Suprapubic skin (tissue), 3 donors: Measurements from ENCODE around the gene MTCL1.

Source experiments
- POLR2A ChIP-seq, 2 donors: fragments of 450-650 bp; IDR thresholded peaks; one replicate each; pipeline ENCODE4 v1.6.1; 2017; ENCODE audit warnings: antibody characterized with exemption in 2 of 2, mild to moderate bottlenecking in 2 of 2, moderate library complexity in 2 of 2
- TF ChIP-seq, protein P1 (sequence below), 2 donors: fragments of 200-600 bp in 1 of 2; fragments of 450-650 bp in 1 of 2; sonication (generic) in 1 of 2; IDR thresholded peaks; one replicate each; pipeline ENCODE4 v1.5.1; 2016 to 2019; ENCODE audit warnings: antibody characterized with exemption in 2 of 2, mild to moderate bottlenecking in 1 of 2, moderate library complexity in 1 of 2

DNA sequence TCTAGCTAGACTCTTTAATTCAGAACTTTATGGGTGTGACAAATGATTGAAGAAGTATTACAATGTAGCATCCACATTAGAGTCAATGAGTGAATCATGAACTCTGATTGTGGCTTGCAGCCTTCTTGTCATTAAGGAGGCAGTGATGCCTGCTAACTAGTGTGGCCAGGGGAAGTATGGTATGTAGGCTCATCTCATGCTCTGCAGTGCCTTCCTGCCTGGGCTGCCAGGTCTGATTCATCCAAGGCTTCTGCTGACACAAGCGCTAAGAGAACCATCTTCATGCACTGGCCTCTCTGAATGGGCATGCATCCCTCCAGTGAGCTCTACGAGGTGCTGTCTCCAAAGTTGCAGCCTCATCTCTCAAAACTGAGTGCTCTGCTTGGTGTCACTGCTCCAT lies 144.3 kb downstream of the MTCL1 start:
- TF ChIP-seq, protein P1, sequence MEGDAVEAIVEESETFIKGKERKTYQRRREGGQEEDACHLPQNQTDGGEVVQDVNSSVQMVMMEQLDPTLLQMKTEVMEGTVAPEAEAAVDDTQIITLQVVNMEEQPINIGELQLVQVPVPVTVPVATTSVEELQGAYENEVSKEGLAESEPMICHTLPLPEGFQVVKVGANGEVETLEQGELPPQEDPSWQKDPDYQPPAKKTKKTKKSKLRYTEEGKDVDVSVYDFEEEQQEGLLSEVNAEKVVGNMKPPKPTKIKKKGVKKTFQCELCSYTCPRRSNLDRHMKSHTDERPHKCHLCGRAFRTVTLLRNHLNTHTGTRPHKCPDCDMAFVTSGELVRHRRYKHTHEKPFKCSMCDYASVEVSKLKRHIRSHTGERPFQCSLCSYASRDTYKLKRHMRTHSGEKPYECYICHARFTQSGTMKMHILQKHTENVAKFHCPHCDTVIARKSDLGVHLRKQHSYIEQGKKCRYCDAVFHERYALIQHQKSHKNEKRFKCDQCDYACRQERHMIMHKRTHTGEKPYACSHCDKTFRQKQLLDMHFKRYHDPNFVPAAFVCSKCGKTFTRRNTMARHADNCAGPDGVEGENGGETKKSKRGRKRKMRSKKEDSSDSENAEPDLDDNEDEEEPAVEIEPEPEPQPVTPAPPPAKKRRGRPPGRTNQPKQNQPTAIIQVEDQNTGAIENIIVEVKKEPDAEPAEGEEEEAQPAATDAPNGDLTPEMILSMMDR (IDR thresholded peaks at IDR 0.05) = no peak
- no peak for TF ChIP-seq POLR2A (IDR thresholded peaks at IDR 0.05)
